HG03039 (cell line): ENCODE data around the gene FNDC3A.
"Not testable (repeated sequence)": the region's sequence is repeated elsewhere in the genome, so short reads cannot be mapped to it uniquely, and the experiment has no call there.

ENCODE experiments used
- ATAC-seq: cut with Tn5 transposase; IDR thresholded peaks from one replicate; pipeline ENCODE4 v1.9.1; 2021; ENCODE audit warnings: mild to moderate bottlenecking, moderate library complexity; ENCODE audit not compliant: unreplicated experiment

FNDC3A gene

GRCh38 chr13:49082653-49083536, 107.2 kb downstream of the FNDC3A start:
- peak; percentile 72 for ATAC-seq

GRCh38 chr13:49084961-49085360, 109.2 kb downstream of the FNDC3A start:
- no peak for ATAC-seq

- no peak for ATAC-seq
These were observed 111.0 kb downstream of the FNDC3A start for GRCh38 chr13:49086722-49087121.

GRCh38 chr13:49093376-49093775, 117.7 kb downstream of the FNDC3A start:
- no peak for ATAC-seq

GRCh38 chr13:49097374-49097773, 121.7 kb downstream of the FNDC3A start:
- ATAC-seq, result no peak

GRCh38 chr13:49098198-49098597, 122.5 kb downstream of the FNDC3A start:
- no peak for ATAC-seq

- ATAC-seq, result no peak
These were observed 123.2 kb downstream of the FNDC3A start for GRCh38 chr13:49098771-49099512.

- ATAC-seq, result no peak
These were observed 123.8 kb downstream of the FNDC3A start for GRCh38 chr13:49099513-49099877.

GRCh38 chr13:49100637-49101570, 125.2 kb downstream of the FNDC3A start:
- no peak for ATAC-seq

GRCh38 chr13:49108196-49108595, 132.5 kb downstream of the FNDC3A start:
- ATAC-seq, result no peak

- no peak for ATAC-seq
These were observed 134.6 kb downstream of the FNDC3A start for GRCh38 chr13:49110122-49110912.

GRCh38 chr13:49110913-49111170, 135.1 kb downstream of the FNDC3A start:
- no peak for ATAC-seq

GRCh38 chr13:49112782-49113525, 137.2 kb downstream of the FNDC3A start:
- ATAC-seq, result no peak

- no peak for ATAC-seq
These were observed 138.0 kb downstream of the FNDC3A start for GRCh38 chr13:49113526-49114286.

GRCh38 chr13:49116873-49117272, 141.2 kb downstream of the FNDC3A start:
- ATAC-seq, result no peak

GRCh38 chr13:49118455-49118854, 142.7 kb downstream of the FNDC3A start:
- ATAC-seq, result not testable (repeated sequence)

- no peak for ATAC-seq
These were observed 149.1 kb downstream of the FNDC3A start for GRCh38 chr13:49124693-49125304.

- ATAC-seq, result no peak
These were observed 150.3 kb downstream of the FNDC3A start for GRCh38 chr13:49125964-49126524.
